IMR-90 (cell line): ENCODE measurements around the gene TRAF7. TPM values are rescaled to one million over a fixed set of nuclear protein-coding genes. Genes with fewer than 3 reads are reported as not detected.

Source experiments
- polyA plus RNA-seq, 3 experiments: library from polyadenylated mRNA; depleted of rRNA; stranded (reverse); fragments of >200 nt; gene quantifications; 2 replicates each; pipeline ENCODE4 v1.2.3, GENCODE V29; 2012; ENCODE audit warnings: low replicate concordance in 1 of 3
- total RNA-seq: library from RNA; depleted of rRNA; stranded (reverse); fragments of >200 nt; gene quantifications from 2 replicates; pipeline ENCODE4 v1.2.3, GENCODE V29; 2012
- TF ChIP-seq, protein P1 (sequence below): fragments of 150-350 bp; IDR thresholded peaks from 2 replicates; pipeline ENCODE4 v1.6.1; 2016; ENCODE audit warnings: low read depth, mild to moderate bottlenecking, low read length, moderate library complexity, borderline replicate concordance

The TRAF7 gene
- total and polyA plus RNA-seq, 2 of the 4 experiments (the other 2 are of a cell fraction): 29.6 to 52.6 TPM

DNA sequence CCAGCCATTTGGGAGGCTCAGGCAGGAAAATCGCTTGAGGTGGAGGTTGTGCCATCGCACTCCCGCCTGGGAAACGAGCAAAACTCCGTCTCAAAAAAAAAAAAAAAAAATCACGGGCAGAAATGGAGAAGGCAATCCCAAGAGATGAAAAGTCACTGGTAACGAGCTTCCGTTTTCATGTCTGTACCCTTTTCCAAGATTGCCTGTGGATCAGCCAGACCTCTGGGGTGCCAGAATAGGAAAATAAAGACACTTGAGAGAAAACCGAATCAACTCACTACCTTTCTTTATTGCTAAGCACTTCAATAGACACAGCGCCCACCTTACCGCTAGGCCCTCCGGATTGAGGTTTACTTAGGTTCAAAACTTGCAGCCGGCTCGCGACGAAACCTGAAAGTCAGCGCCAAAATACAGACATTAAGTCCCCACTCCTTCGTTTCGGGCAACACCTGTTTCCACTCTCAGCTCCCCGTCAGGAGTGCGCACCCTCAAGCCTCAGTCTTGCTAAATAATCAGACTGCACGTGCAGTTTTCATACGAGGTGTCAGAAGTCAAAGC, 970 bp upstream of the TRAF7 start (continued):
- TF ChIP-seq, protein P1, sequence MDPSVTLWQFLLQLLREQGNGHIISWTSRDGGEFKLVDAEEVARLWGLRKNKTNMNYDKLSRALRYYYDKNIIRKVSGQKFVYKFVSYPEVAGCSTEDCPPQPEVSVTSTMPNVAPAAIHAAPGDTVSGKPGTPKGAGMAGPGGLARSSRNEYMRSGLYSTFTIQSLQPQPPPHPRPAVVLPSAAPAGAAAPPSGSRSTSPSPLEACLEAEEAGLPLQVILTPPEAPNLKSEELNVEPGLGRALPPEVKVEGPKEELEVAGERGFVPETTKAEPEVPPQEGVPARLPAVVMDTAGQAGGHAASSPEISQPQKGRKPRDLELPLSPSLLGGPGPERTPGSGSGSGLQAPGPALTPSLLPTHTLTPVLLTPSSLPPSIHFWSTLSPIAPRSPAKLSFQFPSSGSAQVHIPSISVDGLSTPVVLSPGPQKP: no peak
